Measurements from ENCODE around the gene UNC45A.

DNA sequence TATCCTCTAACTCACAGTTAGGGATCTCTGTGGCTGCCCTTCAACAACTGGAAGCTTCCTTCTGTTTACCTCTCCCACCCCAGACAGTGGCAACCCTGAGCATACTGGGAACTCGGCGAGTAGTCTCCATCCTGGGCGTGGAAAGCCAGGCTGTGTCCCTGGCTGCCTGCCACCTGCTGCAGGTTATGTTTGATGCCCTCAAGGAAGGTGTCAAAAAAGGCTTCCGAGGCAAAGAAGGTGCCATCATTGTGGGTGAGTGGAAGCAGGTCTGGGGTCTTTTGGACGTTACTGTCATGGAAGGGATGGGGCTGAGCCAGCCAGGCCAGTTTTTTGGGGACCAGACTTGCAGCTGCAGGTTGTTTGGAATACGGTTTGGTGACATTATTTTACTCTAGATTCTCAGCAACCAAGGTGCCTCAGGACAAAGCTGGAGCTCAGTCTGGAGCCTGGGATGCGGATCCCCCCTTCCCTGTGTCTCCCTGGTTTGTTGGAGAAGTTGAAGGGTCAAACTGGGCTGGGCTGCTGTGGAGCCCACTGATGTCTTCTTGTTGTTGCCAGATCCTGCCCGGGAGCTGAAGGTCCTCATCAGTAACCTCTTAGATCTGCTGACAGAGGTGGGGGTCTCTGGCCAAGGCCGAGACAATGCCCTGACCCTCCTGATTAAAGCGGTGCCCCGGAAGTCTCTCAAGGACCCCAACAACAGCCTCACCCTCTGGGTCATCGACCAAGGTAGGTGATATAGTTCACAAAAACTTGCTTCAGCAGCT lies 7.5 kb downstream of the UNC45A start:
- no peak for TF ChIP-seq EZH2phosphoT487 (IDR thresholded peaks at IDR 0.05; ENCODE audit: insufficient read depth, low read depth)
- TF ChIP-seq EZH2 (IDR thresholded peaks at IDR 0.05; ENCODE audit: insufficient read depth, poor library complexity, severe bottlenecking): no peak
